Measurements from ENCODE around the gene ATRNL1. TPM values are rescaled to one million over a fixed set of nuclear protein-coding genes. Genes with fewer than 3 reads are reported as not detected.

ATRNL1 gene
- total RNA-seq, 1 donor from 2014 or later: 16.4 TPM

- H3F3A ChIP-seq (ENCODE audit: low read depth): no peaks in the 10 kb centered on the region
- no peak overlapping the region for H3K27ac Mint-ChIP-seq
- H4K20me1 ChIP-seq (ENCODE audit: low read depth): no peaks in the 10 kb centered on the region
- peaks cover 4% of the 10 kb centered on the region for H3K27me3 Mint-ChIP-seq (ENCODE audit: insufficient read depth, low read depth)
- no peak overlapping the region for H3K27ac ChIP-seq
- peaks cover 7% of the 10 kb centered on the region for H3K4me1 Mint-ChIP-seq
- H3K36me3 Mint-ChIP-seq: no peaks in the 10 kb centered on the region
- H3K4me2 ChIP-seq: no peak overlapping the region
- H3K27me3 ChIP-seq: no peaks in the 10 kb centered on the region
- TF ChIP-seq EZH2 (IDR thresholded peaks at IDR 0.05) (no peak), EZH2phosphoT487 (IDR thresholded peaks at IDR 0.05) (no peak)
- TF ChIP-seq, protein P1, sequence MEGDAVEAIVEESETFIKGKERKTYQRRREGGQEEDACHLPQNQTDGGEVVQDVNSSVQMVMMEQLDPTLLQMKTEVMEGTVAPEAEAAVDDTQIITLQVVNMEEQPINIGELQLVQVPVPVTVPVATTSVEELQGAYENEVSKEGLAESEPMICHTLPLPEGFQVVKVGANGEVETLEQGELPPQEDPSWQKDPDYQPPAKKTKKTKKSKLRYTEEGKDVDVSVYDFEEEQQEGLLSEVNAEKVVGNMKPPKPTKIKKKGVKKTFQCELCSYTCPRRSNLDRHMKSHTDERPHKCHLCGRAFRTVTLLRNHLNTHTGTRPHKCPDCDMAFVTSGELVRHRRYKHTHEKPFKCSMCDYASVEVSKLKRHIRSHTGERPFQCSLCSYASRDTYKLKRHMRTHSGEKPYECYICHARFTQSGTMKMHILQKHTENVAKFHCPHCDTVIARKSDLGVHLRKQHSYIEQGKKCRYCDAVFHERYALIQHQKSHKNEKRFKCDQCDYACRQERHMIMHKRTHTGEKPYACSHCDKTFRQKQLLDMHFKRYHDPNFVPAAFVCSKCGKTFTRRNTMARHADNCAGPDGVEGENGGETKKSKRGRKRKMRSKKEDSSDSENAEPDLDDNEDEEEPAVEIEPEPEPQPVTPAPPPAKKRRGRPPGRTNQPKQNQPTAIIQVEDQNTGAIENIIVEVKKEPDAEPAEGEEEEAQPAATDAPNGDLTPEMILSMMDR (IDR thresholded peaks at IDR 0.05): no peak
- no peak overlapping the region for H3K4me3 Mint-ChIP-seq
- H3K36me3 ChIP-seq: no peaks in the 10 kb centered on the region
- no peak overlapping the region for H3K9ac ChIP-seq
- H3K9me3 ChIP-seq (ENCODE audit: low read depth): no peaks in the 10 kb centered on the region
- H3K9me3 Mint-ChIP-seq: no peaks in the 10 kb centered on the region
- DNase-seq (ENCODE audit: low spot score): no peak
- H3K79me2 ChIP-seq (ENCODE audit: low read depth): no peaks in the 10 kb centered on the region
- no peak overlapping the region for H2AFZ ChIP-seq (replicated peaks)
- peaks cover 3% of the 10 kb centered on the region for H3K4me1 ChIP-seq
- H3K4me3 ChIP-seq: no peak overlapping the region
Observed at GRCh38 chr10:115860182-115861107, 767.3 kb downstream of the ATRNL1 start.

- H3K9me3 Mint-ChIP-seq: no peaks in the 10 kb centered on the region
Observed at GRCh38 chr10:115861455-115861854, 768.3 kb downstream of the ATRNL1 start.

GRCh38 chr10:115861864-115862263 lies 768.7 kb downstream of the ATRNL1 start:
- H3K36me3 Mint-ChIP-seq: no peaks in the 10 kb centered on the region
- Histone ChIP-seq H3K9ac (no peak overlapping the region), H3K4me3 (no peak overlapping the region), H2AFZ (replicated peaks) (no peak overlapping the region), H3F3A (ENCODE audit: low read depth) (no peaks in the 10 kb centered on the region), H3K4me2 (no peak overlapping the region), H3K36me3 (no peaks in the 10 kb centered on the region), H3K4me1 (no peaks in the 10 kb centered on the region), H3K9me3 (ENCODE audit: low read depth) (no peaks in the 10 kb centered on the region), H3K27ac (no peak overlapping the region), H4K20me1 (ENCODE audit: low read depth) (no peaks in the 10 kb centered on the region), H3K27me3 (no peaks in the 10 kb centered on the region), H3K79me2 (ENCODE audit: low read depth) (no peaks in the 10 kb centered on the region)
- no peaks in the 10 kb centered on the region for H3K9me3 Mint-ChIP-seq
- H3K27ac Mint-ChIP-seq: no peak overlapping the region
- H3K4me3 Mint-ChIP-seq: no peak overlapping the region
- DNase-seq (ENCODE audit: low spot score): no peak
- TF ChIP-seq EZH2phosphoT487 (IDR thresholded peaks at IDR 0.05) (no peak), EZH2 (IDR thresholded peaks at IDR 0.05) (no peak)
- TF ChIP-seq, protein P1 (IDR thresholded peaks at IDR 0.05): no peak
- H3K4me1 Mint-ChIP-seq: peaks cover 11% of the 10 kb centered on the region
- H3K27me3 Mint-ChIP-seq (ENCODE audit: insufficient read depth, low read depth): peaks cover 4% of the 10 kb centered on the region

More at GRCh38 chr10:115861455-115861854, 768.3 kb downstream of the ATRNL1 start:
- Mint-ChIP-seq H3K36me3 (no peaks in the 10 kb centered on the region), H3K27me3 (ENCODE audit: insufficient read depth, low read depth) (peaks cover 4% of the 10 kb centered on the region), H3K4me1 (peaks cover 11% of the 10 kb centered on the region), H3K27ac (no peak overlapping the region), H3K4me3 (no peak overlapping the region)
- Histone ChIP-seq H3K4me3 (no peak overlapping the region), H4K20me1 (ENCODE audit: low read depth) (no peaks in the 10 kb centered on the region), H2AFZ (replicated peaks) (no peak overlapping the region), H3K27me3 (no peaks in the 10 kb centered on the region), H3K9me3 (ENCODE audit: low read depth) (no peaks in the 10 kb centered on the region), H3K9ac (no peak overlapping the region), H3K79me2 (ENCODE audit: low read depth) (no peaks in the 10 kb centered on the region), H3F3A (ENCODE audit: low read depth) (no peaks in the 10 kb centered on the region), H3K36me3 (no peaks in the 10 kb centered on the region), H3K4me2 (no peak overlapping the region), H3K4me1 (peaks cover 3% of the 10 kb centered on the region), H3K27ac (no peak overlapping the region)
- TF ChIP-seq EZH2 (IDR thresholded peaks at IDR 0.05) (no peak), EZH2phosphoT487 (IDR thresholded peaks at IDR 0.05) (no peak)
- TF ChIP-seq, protein P1 (IDR thresholded peaks at IDR 0.05): no peak
- no peak for DNase-seq (ENCODE audit: low spot score)
